ENCODE results near the gene CCDC27. TPM values are rescaled to one million over a fixed set of nuclear protein-coding genes. Genes with fewer than 3 reads are reported as not detected.

CCDC27 gene
- not detected for polyA plus RNA-seq (2013, experiment 1 of 2; ENCODE audit: insufficient read length)
- 0.07 TPM for polyA plus RNA-seq (2013, experiment 2 of 2; ENCODE audit: insufficient read length)

GRCh38 chr1:3752400-3752945, at the start of gene CCDC27:
TSS of gene CCDC27 (plus strand) at chr1:3752450. CDS start at chr1:3752482, 32 bp downstream.
- DNase-seq = no peak

- DNase-seq = no peak
These were observed 49.7 kb upstream of the CCDC27 start for GRCh38 chr1:3702528-3702927.

DNA sequence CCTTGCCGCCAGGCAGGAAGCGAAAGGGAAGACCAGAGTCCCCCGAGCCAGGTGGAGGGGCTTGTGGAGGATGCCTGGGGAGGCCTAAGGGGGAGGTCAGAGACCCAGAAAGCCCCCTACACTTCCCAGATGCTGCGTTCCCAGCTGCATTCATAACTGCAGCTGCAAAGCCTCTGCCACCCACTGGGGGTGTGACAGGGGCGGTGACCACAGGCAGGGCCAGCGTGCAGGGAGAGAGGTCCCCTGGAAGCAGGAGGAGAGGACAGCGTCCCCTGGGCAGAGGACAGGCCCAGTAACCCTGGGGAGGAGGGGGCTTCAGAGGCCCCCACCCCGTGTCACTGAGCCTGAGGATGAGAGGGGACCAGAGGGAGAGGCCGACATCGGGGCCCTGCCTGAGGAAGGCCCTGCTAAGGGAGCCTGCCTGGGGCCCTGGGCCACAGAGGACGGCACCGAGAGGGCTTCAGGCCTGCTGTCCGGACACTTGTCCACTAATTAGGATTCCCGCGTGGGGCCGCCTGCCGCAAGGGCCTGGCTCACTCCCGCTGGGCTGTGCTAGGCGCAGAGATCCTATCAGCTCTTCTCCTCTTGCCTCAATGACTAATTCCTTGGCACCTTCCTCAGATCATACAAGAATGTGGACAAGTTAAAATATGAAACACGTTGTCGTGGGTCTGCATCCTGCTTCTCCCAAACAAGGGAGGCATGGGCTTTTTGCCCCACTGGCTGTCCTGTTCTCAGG, 49.1 kb upstream of the CCDC27 start:
- DNase-seq = peak; percentile 36

DNA sequence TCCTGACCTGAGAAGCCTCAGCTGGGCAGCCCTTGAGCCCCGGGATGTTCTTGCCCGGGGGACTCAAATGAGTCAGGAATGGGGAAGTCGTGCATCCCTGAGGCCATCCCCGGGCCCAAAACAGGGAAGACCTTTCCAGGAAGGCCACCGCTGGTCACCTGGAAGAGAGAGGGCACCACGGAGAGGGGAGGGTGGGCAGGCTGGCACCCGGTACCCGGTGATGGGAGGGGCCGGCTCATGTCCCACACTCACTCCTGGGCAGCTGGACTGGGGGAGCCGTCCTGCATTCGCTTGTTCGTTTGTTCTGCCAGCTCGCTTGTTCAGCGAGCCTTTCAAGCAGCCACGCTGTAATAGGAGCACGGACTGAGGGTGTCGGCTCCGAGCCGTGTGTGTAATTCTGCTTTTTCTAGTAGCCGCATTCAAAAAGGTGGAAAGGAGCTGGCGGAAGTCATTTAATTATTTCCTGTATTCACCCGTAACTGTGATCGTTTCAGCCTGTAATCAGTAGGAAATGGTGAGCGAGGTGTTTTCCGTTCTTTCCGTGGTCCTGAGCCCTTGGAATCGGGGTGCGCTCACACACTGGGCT, 48.4 kb upstream of the CCDC27 start:
- DNase-seq = no peak

- DNase-seq = no peak
These were observed 46.8 kb upstream of the CCDC27 start for GRCh38 chr1:3705341-3705950.

- DNase-seq = no peak
These were observed 45.5 kb upstream of the CCDC27 start for GRCh38 chr1:3706651-3707297.

DNA sequence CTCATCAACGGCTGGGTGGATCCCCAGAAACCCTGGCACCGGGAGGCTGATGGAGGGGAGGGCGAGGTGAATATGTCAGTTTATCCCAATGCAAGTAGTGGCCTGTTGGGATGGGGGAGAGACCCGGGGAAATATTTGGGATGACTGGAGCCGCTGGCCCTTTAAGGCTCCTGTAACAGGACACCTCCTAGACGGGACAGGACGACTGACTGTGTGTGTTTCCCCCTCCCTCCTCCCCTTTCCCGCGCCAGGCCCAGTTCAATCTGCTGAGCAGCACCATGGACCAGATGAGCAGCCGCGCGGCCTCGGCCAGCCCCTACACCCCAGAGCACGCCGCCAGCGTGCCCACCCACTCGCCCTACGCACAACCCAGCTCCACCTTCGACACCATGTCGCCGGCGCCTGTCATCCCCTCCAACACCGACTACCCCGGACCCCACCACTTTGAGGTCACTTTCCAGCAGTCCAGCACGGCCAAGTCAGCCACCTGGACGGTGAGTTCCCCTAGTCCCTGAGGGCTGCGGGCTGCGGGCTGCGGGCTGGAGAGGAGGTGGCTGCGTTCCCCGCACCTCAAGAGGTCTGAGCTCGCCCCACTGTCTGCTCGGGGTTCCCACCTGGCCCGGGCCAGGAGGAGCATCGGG, 44.8 kb upstream of the CCDC27 start:
- DNase-seq = no peak

DNA sequence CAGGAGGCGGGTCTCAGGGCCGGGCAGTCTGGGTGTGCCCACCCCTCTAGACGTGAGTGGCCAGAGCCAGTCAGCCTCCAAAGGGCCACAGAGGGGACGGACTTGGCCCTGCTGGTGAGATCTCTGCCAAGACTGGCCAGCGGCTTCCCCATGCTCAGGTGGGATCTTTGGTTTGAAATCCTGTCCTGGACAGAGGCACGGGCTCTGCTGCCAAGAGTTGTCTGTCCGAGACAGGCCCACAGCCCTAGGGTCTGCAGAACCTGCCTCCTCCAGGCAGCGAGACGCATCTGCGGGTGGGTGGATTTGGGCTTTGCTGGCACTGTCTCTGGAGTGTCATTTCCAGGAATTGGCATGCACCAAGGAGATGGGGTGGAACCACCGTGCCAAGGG, 44.3 kb upstream of the CCDC27 start:
- no peak for DNase-seq

DNA sequence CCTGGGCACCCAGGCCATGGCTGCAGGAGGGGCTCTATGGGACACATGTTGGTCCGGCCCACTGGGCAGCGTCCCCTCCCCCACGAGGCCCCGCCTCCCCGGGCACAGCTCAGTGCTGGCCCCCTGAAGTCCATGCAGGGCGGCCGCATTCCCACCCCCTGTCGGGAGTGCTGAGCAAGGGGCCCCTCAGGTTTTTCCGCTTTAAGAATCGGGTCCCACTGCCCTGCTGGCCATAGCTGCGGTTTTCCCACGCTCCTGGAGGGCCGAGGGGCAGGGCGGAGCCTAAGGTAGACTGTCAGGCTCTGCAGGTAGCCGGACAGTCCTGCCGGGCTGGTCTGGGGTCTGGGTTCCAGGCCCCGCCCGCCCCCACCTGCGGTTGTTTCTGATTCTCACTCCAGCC, 43.5 kb upstream of the CCDC27 start:
- DNase-seq = no peak

DNA sequence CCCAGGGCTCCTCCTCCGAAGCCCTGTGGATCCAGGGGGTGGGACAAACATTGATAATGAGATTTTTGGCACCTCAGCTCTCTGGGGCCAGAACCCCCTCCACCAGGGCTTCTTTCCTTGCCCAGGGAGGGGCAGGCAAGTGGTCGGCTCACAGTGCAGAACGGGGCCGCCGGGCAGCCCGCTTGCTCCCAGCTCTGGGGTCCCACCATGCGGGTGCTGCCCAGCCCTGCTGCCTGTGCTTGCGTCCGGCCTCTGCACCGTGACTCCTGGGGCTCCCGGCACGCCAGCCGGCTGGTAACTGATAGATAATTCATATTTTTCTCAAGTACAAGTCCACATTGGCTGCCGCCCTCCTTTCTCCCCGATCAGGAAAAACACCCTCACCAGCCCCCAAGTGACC, 42.0 kb upstream of the CCDC27 start:
- no peak for DNase-seq

DNA sequence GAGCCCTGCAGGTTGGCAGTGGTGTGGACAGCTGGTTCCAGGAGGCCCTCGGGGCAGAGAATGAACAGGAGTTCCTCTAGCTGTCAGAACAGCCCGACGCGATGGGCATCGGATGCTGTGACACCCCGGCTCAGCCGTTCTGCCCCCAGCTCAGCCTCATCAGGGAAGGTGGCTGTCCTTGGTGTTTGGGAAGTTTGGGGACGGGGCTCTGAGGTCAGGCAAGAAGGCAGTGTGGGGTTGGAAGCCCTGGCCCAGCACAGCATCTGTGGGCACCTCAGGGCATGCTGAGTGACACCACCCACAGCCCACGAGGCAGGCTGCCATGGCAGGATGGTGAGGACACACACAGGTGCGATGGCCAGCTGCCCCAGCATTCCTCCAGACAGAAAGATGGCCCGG, 40.9 kb upstream of the CCDC27 start:
- DNase-seq = no peak

- no peak for DNase-seq
These were observed 40.3 kb upstream of the CCDC27 start for GRCh38 chr1:3711780-3712451.

- DNase-seq = no peak
These were observed 39.4 kb upstream of the CCDC27 start for GRCh38 chr1:3712573-3713535.

DNA sequence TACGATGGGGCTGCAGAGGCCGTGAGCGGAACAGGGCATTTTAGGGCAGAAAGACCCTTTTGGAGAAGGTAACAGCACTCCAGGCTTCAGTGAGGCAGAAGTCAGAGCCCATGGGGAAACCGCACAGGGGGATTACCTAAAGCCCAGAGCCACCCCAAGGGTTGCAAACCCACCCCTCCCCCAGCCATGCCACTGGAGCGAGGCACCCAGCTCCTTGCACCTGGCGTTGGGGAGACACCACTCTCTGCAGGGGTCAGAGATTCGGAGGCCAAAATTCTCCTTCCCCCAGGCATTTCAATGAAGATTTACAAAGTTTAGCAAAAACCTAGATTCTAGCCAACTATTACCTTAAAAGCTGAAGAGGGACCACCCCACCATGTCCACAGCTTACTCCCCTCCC, 38.4 kb upstream of the CCDC27 start:
- no peak for DNase-seq

- no peak for DNase-seq
These were observed 37.9 kb upstream of the CCDC27 start for GRCh38 chr1:3714284-3714741.

DNA sequence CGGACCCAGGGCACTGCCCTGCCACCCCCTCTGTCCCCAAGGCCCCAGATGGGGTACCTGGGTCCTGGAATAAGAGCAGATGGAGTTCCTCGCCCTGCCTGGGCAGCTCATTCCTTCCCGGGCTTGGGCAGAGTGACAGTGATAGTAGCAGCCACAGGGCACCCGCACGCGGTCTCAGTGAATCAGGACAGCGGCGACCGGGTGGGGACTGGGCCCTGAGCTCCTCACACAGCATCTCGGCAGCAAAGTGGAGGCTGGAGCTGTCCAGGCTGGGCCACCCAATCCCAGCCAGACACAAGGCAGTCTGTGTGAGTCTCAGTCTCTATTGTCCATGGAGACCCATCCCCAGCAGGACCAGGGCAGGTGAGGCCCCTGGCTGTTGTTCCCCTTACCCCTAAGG, 37.4 kb upstream of the CCDC27 start:
- DNase-seq = no peak

DNA sequence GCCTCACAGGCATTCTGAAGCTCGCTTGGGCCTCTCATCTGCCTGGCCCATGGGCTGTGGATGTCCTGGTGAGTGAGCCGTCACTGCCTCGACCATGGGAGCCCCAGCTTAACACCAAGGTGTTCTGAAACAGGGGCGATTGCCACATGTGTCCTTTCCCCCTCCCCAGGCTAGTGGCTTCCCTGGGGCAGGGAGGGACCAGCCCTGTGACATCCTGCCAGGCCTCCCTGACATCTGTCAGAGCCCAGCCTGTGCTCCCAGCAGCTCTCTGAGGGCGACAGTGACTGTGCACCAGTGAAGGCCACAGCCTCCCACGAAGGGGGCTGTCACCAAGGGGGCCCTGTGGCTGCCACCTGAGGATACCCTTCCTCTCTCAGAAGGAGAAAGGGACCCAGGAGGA, 35.9 kb upstream of the CCDC27 start:
- DNase-seq = no peak

- DNase-seq = no peak
These were observed 35.1 kb upstream of the CCDC27 start for GRCh38 chr1:3717041-3717714.

GRCh38 chr1:3717715-3718601, 34.3 kb upstream of the CCDC27 start:
- DNase-seq = no peak
